GM10847 (cell line): ENCODE results near the gene CSF1.

ENCODE experiments used
- POLR2A ChIP-seq: IDR thresholded peaks from 2 replicates; pipeline ENCODE4 v1.6.1; 2011; ENCODE audit not compliant: insufficient read length; ENCODE audit errors: extremely low read depth

CSF1 gene

DNA sequence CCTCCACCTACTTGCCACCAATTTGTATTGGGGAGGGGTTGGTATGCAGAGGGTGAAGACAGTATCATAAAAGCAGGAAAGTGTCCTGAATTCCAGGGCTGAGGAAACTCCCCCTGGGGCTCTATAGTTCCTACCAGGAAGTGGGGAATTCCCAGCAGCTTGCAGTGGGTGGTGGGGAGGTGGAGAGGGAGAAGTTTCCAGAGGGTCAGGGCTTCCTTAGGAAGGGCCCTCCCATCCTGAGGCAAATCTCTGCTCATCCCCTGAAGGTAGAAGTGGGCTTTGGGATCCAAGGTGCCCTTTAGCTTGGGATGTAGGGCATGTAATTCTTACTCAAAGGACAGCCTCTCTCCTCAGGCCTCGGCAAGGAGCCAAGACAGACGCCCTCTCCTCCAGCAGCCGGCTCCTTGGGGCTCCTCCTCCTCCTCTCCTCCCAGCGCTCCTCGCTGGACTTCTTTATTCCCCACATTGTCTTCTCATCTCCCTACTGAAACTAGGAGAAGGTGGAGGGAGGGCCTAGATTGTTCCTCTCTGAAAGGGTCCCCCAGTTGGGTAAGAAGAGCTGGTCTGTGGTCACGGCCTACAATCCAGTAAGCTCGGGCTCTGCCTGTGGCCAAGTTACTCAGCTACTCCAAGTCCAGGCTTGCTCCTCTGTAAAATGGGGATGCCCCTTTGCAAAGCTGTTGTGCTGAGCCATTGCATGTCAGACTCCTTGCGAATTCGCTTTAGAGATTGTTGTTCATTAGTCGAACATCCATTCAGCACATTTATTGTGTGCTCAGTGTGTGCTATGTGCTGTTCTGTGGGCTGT, 17.9 kb upstream of the CSF1 start:
- no peak for TF ChIP-seq POLR2A

DNA sequence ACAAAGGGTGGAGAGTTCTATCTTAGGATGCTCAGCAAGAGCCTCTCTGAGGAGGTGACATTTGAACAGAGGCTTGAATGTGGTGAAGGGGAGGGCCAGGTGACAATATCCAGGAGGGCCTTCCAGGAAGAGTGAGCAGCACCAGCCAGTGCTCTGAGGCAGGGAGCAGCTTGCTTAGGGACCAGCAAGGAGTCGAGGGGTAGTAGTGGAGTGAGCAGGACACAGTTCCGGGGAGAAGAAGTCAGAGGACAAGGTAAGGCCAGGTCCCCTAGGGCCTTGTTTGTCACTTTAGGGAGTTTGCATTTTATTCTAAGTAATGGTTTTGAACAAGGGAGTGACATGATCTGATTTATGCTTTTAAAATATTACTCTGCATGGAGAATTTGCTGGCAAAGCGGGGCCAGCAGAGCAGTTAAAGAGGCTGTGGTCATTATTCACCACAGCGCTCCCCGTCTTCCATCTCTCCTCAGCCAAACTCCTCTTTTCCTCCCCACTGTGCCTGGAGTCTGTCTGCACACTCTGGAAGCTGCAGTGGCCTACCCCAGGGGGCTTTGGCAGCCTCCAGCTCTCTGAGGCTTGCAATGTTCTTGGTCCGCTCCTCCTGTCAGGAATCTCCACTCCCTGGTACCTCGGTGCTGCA, 17.0 kb upstream of the CSF1 start:
- TF ChIP-seq POLR2A: no peak

- TF ChIP-seq POLR2A: no peak
Observed at GRCh38 chr1:109894823-109895719, 15.6 kb upstream of the CSF1 start.

DNA sequence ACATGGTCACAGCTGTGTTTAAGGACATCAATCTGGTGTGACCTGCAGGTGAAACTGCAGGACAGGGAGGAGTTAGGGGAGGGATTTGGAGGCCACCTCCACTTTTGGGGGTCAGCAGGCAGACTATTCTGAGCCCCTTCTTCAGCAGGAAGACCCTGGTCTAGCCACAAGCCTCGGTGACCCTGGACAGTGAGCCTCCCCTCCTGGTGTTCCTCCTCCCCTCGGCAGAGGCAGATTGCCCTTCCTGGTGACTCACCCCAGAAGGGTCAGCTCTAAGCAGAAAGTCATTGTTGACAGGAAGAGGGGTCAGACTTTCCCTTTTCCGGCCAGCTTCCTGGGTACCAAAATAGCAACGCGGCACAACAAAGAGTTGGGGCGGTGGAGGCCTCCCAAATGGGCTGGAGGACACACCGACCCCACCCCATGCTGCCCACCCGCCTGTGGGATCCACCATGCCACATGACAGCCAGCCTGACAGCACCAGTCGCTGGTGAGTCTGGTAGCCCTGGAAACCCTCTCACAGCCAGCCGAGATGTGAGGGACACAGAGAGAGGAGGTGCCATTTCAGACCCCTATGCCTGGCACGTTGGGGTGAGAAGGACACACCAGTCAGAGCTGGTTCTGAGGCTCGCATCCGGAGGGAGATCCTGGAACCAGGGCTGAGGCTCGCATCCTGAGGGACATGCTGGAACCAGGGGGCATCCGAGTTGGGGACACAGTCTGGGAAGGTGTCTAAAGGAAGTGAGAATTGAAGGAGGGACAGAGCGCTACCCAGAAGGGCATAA, 14.7 kb upstream of the CSF1 start:
- no peak for TF ChIP-seq POLR2A

- no peak for TF ChIP-seq POLR2A
Observed at GRCh38 chr1:109896681-109897080, 14.0 kb upstream of the CSF1 start.

- no peak for TF ChIP-seq POLR2A
Observed at GRCh38 chr1:109897259-109897955, 13.2 kb upstream of the CSF1 start.

GRCh38 chr1:109898842-109899241, 11.8 kb upstream of the CSF1 start:
- TF ChIP-seq POLR2A: no peak

DNA sequence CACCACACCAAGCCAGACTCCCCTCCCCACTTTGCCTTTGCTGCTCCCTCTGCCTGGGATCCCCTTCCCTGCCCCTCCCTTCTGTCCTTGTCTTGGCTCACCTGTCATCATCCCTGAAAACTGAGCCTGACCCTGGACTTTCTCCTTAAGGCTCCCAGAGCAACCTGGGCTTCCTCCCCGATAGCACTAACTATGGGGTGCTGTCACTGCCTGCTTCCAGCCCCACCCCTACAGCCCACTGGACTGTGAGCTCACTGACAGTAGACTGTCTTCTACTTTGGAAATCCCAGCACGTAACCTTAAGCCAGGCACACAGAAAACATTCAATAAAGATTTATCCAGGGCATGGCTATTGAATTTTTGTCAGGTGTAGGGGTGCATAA, 9.5 kb upstream of the CSF1 start:
- TF ChIP-seq POLR2A: no peak

DNA sequence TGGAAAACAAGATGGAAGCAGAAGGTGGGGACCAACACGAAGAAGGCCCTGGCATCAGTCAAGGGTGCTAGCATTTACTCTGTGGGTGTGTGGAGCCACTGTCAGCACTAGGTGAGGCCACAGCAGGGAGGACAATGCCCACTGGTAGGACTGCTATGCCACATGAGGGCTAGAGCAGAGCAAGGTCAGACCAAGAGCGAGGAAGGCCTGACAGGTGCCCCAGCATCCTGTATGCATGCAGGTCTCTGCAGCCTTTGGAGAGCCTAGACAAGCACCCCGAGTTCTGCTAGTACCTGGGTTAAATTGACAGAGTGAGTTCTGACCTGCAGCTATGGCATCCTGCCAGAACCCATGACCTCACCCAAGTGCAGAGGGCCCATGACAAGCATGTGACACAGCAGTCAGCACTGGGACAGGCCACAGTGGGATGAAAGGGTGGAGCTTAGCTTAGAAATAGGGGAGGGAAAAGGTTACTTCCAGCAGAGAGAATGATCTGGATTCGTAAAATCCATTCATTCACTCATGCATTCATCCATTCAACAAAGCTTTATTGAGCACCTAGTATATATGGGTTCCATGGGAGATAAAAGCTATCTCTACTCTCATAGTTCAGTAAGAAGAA, 9.0 kb upstream of the CSF1 start:
- no peak for TF ChIP-seq POLR2A

DNA sequence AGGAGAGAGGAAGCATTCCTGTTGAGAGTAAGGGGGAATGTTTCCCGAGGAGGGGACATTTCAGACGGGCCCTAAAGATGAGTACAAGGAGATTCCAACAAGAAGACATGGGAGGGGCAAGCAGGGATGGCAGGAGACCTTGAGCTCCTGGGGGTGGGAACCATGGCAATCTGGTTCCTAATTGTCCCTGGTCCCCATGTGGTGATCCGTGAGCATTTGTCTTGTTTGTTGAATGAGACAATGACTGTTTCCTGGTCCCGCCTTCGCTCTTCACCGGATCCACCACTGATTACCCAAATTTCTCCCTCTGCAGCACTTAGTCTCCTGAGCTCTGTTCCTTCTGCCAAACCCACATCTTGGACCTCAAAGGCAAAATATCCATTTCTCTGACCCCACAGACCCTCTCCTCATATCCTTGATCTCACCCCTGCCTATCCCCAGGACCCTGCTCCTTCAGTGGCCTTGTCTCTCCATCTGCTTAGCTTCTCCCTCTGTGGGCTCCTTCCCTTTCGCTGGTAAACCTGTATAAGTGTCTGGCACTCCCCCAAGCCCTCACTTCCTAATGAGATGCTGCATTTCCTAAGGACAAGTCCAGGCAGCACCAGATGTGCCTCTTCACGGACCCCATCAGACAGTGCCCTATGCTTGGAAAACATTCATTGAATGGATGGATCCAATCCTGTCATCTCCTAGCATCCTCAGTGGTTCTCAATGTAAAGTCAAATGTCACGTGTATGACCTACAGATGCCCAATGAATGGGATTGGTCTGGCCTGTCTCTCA, 8.3 kb upstream of the CSF1 start:
- TF ChIP-seq POLR2A: no peak

DNA sequence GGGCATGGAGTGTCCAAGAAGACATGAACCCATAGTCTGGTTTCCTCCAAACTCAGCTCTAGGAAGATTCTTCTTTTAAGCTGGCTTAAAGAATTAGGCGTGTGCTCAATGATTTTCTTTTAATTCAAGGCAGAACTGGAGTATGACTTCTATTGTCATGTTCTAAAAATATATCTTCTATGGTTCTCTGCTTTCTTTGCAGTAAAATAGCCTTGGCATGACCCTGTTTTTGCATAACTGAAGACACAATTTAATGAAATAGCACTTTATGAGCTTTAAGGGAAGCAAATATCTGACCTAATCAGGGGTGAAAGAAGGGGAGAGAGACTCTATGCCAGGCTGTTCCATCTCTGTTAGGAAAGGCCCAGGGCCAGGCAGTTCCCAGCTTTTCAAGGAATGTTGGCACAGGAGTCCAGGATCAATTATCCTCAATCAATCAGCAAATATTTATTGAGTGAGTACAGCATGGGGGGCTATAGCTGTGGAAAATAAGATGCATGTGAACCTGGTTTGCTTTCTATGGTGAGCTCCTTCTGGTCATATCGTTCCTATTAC, 7.2 kb upstream of the CSF1 start:
- no peak for TF ChIP-seq POLR2A

DNA sequence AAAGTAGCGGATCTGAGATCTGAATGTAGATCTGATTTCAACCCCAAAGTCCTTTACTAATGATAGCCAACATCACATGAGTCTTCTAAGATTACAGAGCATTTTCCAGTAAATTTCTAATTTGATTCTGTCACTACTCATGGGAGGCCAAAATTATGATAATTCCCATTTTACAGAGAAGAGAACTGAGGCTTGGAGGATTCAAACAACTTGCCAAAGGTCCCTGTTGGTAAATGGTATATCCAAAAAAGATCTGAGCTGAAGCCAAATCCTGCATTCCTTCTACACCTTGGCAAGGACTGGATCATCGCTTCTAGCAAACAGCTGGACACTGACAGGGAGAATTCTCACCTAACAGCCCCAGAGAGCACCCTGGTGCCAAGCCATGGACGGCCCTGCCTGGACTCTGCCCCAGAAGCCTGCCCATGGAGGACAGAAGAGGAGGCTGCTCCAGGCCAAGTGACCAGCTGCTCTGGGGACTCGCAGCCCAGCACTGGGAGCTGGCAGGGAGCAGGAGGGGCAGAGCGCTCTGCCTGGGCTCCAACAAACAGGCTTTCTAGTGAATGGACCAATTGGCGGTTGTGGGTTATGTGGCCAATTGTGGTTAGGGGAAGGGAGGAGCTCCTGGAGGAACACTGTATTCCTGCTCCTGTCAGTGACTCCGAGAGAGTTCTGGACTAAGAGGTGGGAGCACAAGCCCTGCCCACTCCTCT, 6.4 kb upstream of the CSF1 start:
- TF ChIP-seq POLR2A: no peak
